ENCODE data around the gene FLT3.
"Not testable (repeated sequence)": the region's sequence is repeated elsewhere in the genome, so short reads cannot be mapped to it uniquely, and the experiment has no call there.

FLT3 gene

GRCh38 chr13:28043224-28043623 lies 57.2 kb downstream of the FLT3 start:
- DNase-seq = no peak

DNA sequence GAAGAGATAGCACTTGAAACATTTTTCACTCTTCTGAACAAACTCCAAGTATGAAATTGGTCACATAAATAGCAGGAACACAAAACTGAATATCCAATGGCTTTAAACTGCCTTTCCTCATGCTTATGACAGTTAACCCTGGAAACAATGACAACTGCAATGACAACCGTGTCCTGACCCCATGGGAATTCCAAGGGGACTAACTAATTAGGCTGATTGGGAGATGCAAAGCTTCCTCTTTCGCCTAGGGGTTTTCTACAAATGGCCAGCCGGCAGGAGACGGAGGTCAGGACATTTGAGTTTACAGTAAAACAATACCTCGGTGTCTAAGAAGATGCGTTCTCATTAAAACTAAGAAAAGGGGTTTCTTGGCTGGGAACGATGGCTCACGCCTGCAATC lies 58.9 kb downstream of the FLT3 start:
- no peak for DNase-seq

DNA sequence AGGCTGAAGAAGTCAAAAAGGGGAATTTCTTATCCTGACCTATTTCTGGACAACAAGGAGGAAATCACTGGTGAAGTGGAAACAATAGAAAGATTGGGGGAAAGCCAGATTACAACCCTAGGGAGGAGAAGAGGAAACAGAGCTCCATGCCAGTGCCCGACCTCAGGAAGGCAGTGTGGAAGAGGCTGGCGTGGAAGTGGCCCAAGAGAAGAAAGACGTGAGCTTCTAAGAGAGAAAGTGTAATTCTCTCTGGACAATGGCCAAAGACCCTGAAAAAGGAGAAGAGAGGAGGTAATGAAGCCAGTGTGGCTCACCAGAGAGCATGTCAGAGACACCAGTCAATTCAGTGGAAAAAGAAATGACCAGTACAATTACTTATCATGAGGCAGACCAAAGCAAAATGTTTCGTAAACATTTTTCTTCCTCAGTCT lies 59.3 kb downstream of the FLT3 start:
- no peak for DNase-seq

DNA sequence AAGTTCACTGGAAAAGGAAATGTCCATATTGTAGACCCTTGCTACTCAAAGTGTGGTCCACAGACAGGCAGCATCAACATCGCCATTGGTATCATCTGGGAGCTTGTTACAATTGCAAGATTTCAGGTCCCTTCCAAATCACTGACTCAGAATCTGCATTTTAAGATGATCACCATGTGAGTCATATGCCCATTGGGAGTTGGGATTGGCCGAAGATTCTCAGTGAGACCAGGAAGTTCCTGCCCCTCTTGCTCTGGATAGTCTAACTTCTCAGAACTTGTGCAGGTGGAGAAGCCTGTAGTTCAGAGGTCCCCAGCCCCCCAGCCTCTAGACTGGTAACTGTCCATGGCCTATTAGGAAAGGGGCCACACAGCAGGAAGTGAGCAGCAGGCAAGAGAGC lies 63.0 kb downstream of the FLT3 start:
- no peak for DNase-seq

DNA sequence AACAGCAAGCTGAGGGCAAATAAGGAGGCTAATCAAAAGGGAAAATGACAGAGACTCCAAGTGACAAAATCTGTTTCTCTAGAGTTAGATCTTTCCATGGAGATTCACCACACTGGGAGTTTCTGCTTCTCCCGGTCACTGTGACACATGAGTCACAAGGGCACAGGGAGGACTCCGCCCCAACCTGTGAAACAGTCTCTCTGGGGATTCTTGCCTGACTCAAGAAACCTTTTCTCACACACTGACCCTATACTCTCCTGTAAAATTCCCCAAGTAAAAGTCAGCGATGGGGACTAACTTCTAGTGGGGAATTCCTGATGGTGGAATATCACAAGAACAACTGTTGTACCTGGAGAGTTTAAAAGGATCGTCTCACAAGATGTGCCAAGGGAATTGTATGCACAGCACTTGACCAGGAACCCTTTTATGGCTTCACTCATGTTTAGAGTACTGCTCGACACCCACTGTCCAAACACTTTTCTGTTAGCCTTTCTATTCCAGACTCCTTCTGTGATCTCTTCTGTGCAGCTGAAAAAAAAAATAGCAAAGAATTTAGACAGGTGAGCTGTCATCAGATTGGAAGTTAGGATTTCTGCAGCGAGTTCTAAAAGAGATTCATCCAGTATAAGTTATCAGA lies 65.1 kb downstream of the FLT3 start:
- no peak for DNase-seq

- DNase-seq = no peak
These were observed 66.3 kb downstream of the FLT3 start for GRCh38 chr13:28033894-28034655.

- DNase-seq = not testable (repeated sequence)
These were observed 67.9 kb downstream of the FLT3 start for GRCh38 chr13:28032438-28032837.

DNA sequence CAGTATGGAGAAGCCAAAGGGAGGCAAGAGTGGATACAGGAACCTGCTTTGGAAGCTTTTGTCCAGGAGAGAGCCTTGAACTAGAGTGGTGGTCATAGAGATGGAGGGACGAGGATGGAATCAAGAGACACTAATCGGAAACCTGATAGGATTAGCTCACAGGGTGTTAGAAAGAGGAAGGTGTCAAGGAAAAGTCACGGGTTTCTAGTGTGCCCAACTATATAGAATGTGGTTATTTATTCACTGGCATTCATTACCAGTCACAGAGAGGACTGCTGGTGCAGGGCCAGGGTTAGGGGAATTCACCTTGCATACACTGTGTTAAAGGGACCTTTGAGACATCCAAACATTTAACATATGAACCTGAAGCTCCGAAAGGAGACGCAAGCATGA lies 68.5 kb downstream of the FLT3 start:
- DNase-seq = no peak

- DNase-seq = no peak
These were observed 69.0 kb downstream of the FLT3 start for GRCh38 chr13:28031220-28031895.

DNA sequence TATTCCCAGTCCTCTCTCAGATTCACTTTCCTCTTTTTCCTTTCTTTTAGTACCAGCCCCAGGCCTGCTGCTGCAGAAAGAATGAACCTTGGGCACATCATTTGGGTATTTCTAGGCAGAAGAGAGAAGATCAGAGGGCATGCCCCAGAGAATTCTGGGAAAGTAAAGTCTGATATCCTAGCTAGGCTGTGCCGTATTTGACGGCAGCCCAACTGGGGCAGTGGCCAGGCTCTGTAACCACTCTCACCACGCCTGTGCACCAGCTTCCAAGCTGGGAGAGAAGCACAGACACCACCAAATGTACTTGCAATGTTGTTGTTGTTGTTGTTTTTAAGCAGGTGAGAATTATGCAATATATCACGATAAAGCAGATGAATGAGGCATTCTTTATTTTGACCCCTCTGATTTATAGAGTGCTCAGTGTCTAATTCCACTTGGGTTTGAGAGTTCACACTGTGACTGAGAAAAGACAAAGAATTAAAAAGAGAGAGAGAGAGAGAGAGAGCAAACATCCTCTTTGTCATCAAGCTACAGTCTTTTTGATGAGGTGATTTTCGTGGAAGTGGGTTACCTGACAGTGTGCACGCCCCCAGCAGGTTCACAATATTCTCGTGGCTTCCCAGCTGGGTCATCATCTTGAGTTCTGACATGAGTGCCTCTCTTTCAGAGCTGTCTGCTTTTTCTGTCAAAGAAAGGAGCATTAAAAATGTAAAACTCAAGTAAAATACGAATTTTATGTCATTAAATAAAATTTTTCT lies 72.6 kb downstream of the FLT3 start:
- no peak for DNase-seq

- no peak for DNase-seq
These were observed 73.3 kb downstream of the FLT3 start for GRCh38 chr13:28027071-28027470.

GRCh38 chr13:28026508-28026907 lies 73.9 kb downstream of the FLT3 start:
- DNase-seq = no peak

DNA sequence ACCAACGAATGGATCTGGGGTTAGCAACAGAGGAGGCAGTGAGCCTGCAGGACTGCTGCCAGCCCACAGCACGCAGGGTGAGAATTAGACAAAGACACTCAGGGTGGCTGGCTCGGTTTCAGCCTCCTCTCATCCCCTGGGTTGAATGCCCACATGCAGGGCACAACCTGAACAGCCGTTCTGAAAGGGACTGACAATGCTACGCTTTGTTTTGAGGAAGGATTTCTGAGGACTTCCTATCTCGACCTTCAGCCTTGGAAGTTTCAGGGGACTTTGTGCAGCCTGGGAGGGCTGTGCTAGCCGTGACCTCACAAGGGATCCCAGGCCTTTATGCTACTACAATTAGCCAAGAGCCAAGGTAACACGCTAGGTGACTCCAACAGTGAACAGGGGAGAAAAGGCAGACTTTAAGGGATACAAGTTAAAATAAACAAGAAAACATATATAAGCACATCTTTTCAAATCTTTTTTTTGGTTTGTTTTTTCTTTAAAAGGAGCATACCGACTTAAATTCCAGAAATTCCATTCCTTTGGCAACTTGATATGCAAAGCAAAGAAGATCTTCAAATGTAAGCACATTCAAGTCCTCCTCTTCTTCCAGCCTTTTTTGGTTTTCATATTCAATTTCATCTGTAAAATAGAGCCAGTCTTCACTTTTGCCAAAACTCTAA lies 77.4 kb downstream of the FLT3 start:
- DNase-seq = no peak

DNA sequence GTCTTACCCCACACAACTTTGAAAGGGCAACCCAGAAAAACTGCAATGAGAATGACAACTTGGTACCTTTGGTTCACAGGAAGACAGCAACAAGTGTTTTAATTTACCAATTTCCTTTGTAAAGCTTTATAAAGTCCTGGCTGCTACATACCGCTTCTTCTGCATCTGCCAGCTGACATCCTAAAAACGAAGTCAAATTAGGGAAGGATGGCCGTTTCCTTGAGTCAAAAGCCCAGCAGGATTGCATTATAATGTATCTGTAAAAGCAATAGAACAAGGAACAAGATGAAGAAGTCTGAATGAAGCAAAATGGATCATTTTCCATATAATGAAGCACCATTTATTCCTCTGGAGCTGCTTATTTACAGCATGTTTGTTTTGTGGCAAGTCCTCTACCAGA lies 86.1 kb downstream of the FLT3 start:
- DNase-seq = no peak

DNA sequence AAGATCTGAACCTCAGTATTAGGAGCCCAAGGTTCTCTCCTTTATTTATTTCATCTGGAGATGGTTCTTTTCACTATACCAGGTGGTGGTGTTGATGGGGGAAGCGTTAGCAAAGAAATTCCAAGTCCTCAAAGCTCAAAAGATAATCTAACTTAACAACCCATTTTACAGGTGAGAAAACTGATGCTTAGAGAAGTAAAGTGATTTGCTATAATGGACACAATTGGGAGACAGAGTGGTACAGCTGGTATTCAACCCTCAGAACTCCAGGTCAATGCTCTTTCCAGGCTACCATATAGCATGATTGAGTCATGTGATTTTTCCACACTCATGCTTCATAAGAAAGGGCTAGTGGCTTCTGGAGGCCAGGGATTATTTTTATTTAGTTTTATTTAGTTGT lies 86.9 kb downstream of the FLT3 start:
- DNase-seq = no peak

DNA sequence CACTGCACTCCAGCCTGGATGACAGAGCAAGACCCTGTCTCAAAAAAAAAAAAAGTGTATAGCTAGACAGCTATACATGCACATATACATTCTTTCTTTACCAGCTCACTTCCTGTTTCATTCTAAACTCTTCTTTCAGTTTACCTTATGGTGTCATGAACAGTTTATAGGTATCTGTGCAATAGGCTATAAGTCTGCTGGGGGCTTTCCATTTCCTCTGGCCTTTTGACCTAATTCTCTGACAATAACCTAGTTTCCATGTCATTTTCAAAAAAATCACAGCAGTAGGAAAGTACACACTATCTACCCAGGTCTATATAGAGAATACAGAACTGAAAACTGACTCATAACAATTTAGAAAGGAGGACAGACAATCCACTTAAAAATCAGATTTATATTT lies 87.5 kb downstream of the FLT3 start:
- no peak for DNase-seq

GRCh38 chr13:28012383-28012782 lies 88.0 kb downstream of the FLT3 start:
- DNase-seq = no peak

DNA sequence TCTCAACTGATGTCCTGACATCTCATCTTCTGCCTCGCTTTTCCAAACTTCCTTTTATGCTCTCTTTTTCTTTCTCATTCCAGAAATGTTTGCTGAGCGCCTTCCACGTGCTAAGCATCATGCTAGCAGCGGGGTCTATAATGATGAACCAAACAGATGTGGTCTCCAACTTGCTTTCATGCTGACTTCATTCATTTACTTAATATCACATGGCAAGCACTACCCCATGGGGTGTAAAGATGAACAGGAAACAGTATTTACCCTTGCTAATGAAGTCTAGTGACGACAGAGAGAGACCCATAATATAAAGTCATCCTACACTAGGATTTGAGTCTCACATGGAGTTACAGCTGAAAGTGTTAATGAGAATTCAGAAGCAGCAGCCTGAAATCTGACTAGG lies 90.3 kb downstream of the FLT3 start:
- no peak for DNase-seq

DNA sequence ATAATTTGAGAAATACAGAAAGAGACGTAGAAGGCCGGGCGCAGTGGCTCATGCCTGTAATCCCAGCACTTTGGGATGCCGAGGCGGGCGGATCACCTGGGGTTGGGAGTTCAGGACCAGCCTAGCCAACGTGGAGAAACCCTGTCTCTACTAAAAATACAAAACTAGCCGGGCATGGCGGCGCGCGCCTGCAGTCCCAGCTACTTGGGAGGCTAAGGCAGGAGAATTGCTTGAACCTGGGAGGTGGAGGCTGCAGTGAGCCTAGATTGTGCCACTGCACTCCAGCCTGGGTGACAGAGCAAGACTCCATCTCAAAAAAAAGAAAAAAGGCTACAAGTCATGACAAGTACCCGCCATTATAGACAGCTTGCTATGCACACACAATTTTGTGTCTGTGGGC lies 95.4 kb downstream of the FLT3 start:
- DNase-seq = not testable (repeated sequence)

GRCh38 chr13:28002886-28003698 lies 97.3 kb downstream of the FLT3 start:
- no peak for DNase-seq

GRCh38 chr13:28001837-28002473 lies 98.4 kb downstream of the FLT3 start:
- no peak for DNase-seq

All from effector CD8-positive, alpha-beta T cell (primary cell).